ENCODE data around the gene NUDT11.
"Not testable (repeated sequence)": the region's sequence is repeated elsewhere in the genome, so short reads cannot be mapped to it uniquely, and the experiment has no call there.

The NUDT11 gene

DNA sequence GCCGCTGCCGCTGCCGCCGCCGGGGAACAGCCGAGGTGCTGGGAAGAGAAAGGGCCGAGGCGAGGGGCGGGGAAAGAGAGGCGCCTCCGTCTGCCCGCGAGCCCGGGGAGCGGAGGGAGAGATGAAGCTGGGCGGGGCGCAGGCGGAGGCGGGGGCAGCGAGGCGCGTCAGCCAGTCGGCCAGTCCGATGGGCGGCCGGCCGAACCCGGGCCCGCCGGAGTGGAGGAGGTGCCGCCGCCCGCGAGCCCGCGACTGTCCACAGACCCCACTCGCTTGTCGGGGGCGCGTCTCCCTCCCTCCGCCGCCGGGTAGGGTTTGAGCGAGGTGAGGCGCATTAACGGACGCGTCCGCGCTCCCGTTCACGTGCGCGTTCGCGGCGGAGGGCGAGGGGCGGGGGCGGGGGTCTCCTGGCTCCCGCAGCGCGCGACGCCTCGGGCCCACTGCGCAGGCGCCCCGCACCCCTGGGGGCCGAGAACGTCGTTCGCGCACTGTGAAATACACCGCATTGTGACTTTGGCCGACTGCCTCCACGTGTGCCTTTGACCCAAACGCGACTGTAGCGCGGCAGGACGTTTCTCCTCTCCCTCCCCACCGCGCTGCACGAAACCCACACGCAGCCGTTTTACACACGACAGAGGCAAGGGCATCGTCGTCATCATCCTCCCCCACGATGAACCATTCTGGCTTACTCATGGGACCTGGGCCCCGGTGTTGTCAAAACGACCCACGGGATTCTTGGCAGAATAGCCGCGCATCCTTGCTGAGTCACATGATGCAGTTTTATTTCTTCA is at the start of gene NUDT11:
Gene NUDT11 (minus strand): TSS at position 92 of the 791 bp plus-strand sequence. CDS start 148 bp downstream, outside the sequence.
- DNase-seq (ENCODE audit: low spot score) = no peak

DNA sequence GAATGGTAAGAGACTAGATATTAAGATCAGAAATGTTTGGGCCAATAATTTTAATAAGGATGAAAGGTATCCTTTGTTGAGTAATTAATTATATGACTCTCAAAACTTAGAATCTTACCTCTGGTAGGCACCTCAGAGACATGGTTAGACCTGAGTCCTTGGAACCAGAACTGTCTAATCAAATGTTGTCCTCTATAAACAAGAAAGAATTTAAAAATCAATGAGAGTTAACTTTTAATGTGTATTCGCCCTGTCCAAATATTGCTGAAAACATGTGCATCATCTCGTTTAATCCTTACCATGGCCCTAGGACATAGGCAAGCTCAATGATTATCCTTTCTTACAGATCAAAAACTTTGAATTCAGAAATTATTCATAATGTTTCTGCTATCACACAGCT is 24.0 kb upstream of the NUDT11 start:
- no peak for DNase-seq (ENCODE audit: low spot score)

DNA sequence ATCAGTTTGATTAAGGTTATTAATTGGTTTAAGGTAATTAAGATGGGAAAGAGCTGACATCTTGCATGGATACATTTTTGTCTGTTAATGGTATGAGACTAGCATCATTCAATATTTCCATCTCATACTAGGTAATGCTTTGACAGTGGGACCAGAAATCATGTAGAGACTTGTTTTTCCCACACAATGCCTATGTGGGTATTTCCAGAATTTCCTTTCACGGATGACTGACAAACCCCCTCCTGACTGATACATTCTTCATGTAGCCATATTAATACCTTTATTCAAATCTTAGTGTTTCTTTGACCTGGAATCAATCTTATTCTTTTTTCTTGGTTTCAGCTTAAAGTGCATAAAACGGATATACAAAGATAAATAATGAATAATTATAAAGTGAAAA is 22.7 kb upstream of the NUDT11 start:
- not testable (repeated sequence) for DNase-seq (ENCODE audit: low spot score)

DNA sequence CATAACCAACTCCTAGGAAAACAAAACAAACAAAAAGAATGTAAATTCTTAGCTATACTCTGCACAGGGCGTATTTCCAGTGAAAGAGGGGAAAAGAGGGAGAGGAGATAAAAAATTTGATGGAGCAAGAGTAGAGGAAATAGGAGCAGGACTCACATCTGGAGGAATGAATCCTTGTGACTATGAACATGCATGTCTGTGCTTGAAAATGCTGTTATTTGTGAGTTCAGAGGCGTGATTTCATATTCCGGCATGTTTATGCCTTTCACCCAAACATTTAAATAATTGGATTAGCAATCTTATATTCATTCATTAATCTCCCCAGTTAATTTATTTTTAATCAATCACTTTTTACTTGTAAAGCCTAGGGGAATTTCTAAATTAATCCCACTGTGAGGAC is 11.2 kb upstream of the NUDT11 start:
- no peak for DNase-seq (ENCODE audit: low spot score)

DNA sequence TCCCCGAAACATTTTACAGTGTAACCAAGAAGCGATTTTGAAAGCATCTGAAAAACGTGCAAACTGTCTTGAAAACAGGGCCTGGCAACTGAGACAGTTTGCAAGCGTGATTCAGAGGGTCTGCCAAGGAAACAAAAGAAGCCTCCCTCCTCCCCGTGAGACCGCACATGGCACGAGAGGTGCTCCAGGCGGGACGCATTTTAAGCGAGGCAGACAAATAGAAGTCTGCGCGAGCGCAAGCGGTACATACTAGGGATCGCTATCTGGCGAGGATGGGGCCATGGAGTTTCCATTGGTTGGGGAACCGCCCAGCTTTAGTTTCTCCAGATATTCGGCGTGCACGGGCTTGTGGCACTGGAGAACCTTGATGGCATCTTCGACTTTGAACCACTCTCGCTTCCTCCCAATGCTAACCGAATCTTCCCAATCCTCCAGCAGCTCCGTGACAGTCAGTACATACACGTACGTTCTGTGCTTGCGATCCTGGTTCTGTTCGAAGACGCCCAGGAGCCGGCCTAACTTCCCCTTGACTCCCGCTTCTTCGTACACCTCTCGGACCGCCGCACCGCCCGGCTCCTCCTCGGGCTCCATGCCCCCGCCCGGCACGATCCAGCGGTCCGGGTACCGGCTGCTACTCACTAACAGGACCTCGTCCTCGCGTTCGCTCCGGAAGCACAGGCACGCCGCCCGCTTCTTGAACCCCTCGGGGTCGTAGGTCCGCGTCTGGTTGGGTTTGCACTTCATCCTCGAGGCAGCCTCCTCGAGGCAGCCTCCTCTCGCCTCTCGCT is 497 bp downstream of the NUDT11 start:
- not testable (repeated sequence) for DNase-seq (ENCODE audit: low spot score)

DNA sequence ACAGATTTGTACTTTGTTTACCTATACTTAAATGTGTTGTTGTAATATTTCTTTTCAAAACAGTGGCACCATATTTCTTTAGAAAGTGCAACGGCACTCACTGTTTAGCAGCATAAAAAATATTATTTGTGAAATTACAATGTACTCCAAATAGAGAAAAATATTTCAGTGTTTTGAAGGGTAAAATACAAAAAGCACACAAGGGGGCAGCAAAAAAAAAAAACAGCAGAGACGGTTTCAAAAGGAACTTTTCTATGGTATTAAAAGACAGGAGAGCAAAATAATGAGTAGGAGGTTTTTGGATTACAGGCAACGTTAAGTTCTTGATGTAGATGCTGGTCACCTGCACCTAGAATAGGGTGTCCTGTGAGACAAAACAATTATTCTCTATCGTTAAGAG is 2.0 kb downstream of the NUDT11 start:
- DNase-seq (ENCODE audit: low spot score) = no peak

DNA sequence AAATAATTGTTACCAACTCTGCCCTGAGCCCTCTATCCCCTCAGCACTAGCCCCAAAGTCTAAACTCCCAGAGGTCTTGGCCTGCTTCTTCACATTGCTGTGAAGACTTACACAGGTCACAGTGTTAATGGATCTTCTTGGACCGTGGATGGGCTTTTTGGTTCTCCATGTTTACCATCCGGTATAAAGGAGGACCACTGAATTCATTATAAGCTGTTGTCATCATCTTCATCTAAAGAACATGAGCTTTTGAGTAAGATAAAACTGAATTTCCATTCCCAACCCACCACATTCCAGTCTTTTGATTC is 8.5 kb downstream of the NUDT11 start:
- DNase-seq (ENCODE audit: low spot score) = no peak

DNA sequence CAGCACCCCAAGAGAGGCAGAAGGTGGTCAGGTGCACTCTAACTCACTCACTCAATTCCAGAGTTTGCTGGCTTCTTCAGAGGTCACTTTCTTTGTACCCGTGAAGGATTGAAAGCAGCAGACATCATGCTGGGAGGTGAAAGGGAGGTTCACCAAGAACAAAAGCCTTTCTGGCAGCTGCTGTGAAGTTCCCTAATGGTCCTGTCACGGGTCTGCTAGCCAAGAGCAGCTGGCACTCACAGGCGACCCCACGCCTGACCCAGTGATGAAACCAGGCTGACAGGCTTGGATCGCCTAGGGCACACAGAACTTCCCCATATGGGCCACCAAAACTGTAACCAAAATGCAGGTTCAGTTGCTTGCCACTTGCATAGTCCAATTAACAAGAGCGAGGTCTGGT is 11.8 kb downstream of the NUDT11 start:
- no peak for DNase-seq (ENCODE audit: low spot score)

DNA sequence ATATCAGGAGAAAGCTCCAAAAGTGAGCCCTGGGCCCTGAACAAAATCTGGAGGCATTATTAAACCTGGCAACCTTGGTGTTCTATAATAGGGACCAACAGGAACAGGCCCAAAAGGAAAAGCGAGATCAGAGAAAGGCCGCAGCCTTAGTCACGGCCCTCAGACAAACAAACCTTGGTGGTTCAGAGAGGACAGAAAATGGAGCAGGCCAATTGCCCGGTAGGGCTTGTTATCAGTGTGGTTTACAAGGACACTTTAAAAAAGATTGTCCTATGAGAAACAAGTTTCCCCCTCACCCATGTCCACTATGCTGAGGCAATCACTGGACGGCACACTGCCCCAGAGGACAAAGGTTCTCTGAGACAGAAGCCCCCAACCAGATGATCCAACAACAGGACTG is 14.0 kb downstream of the NUDT11 start:
- DNase-seq (ENCODE audit: low spot score) = not testable (repeated sequence)

DNA sequence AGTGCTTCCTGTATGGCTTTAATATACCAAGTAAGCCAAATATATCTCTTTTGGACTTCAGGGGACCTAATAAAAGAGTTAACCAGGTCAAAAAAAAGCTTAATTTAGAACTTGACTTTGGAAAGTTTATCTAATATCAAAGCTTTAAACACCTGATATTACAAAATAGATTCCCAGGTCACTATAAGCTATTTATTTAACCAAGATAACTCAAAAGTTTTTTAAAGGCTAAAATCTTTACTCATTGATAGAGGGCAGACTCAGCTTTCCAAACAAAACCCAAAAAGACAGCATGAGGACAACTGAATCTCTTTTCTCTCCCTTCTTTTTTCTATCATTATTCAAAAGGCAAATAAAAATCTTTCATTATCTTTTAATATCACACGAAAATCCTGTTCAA is 19.5 kb downstream of the NUDT11 start:
- no peak for DNase-seq (ENCODE audit: low spot score)

DNA sequence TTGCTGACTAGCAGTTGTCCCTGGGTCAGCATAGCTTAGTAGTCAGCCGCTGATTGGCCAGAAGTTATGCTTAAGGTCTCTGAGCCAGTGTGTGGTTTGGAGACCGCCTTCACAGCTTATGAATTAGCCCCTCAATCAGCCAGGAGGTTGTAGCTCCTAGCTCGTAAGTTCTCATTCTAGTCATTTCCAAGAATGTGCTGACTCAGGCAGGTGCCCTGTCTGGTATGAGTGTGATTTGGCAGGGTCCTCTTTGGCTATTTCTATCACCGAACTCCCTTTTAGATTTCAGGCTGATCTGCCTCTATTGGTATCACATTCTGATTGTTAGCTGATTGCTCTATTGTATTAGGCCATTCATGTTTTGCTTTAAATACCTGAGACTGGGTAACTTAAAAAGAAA is 33.1 kb downstream of the NUDT11 start:
- no peak for DNase-seq (ENCODE audit: low spot score)

DNA sequence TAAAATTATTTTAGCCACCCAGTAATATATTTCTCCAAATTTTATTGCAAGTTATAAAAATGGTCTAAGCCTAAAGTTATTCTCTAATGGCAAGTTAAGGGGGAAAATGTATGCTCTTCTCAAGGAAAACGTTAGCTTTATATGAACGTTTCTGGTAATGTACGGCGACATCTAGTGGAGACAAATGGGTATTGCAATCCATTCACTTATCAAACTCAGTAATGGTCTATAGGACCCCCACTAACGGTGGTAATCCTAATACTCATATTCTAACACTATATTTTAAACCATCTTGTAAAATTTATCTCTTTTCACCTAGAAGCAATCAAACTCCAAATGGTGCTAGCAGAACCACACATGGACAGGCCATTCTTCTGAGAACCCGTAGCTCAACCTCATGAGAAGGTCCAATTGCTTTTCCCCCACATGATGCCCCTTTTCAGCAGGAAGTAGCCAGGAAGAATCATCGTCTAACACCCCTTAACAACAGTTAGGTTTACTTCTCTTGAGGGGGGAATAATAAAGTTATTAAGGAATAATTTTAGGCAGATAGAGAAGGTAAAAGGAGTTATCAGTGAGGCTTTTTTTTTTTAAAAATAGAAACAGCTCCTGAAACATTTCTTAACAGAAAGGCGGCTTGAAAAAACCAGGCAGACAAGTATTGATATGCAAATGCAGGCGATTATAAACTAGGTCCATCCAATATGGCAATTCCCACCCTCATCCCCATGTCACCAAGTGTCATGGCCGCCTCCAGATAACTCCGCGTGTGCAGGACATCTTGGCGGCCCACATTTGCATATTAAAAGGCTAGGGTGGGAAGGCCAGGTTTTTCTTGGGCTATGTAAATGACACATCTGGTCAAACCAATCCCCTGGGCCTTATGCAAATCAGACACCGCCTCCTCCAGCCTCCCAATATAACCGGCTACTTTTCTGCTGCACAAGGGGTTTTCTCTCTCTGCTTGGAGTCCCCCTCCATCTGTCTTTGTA is 35.0 kb downstream of the NUDT11 start:
- DNase-seq (ENCODE audit: low spot score) = peak; percentile 37

DNA sequence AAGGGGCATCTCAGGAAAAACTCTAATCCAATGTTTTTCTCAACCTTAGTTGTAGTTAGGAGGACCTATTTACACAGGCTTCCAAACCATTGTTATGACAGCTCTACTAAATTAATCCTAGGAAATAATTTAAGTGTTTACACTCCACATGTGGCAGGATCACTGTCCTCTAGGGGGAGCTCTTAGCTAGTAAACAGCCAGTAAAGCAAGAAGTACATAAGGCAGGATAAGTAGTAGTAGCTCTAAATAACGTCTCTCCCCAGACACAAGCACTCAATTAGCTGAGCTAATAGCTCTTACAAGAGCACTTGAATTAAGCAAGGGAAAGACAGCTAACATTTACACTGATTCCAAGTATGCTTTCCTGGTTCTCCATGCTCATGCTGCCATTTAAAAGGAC is 37.3 kb downstream of the NUDT11 start:
- no peak for DNase-seq (ENCODE audit: low spot score)

DNA sequence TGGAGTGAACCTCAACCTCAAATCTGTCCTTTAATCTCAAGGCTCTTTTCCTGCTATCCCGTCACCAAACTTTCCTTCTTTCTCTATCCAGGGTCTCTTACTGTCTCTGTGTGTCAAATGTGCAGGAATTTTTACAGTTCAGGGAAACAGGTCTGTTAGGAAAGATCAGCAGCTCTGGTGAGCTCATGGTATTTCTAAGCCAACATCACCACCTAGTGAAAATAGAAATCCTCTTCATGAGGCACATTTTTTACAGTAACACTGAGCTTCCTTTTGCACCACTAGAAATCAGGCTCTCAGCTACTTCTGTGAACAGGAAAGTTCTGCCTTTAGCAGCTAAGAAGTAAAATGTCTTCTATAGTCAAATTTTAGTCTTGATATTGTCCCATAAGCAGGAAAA is 39.6 kb downstream of the NUDT11 start:
- DNase-seq (ENCODE audit: low spot score) = no peak

DNA sequence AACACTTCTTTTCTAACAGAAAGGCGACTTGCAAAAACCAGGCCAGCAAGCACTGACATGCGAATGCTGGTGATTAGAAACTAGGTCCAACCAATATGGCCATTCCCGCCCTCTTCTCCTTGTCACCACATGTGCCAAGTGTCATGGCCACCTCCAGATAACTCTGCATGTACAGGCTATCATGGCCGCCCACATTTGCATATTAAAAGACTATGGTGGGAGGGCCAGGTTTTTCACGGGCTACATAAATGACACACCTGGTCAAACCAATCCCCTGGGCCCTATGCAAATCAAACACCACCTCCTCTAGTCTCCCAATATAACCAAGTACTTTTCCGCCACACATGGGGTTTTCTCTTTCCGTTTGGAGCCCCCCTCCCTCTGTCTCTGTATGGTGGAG is 40.1 kb downstream of the NUDT11 start:
- DNase-seq (ENCODE audit: low spot score) = no peak

DNA sequence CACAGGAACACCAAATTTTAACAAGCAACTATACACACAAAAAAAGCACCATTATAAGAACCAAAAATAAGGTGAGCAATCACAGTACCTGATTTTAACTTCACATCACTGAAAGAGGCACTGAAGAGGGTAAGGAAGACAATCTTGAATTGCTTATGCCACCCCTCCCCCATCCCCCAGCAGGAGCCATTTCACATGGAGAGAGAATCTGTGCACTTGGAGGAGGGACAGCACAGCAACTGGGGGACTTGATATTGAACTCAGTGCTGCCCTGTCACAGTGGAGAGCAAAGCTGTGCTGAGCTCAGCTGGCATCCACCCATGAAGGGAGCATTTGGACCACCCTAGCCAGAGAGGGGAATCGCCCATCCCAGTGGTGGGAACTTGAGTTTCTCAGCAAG is 56.0 kb downstream of the NUDT11 start:
- no peak for DNase-seq (ENCODE audit: low spot score)

All from CD4-positive, alpha-beta T cell treated with Interleukin-6 at 100 ng/mL for 8 hours (primary cell).